GM23338 (cell line): ENCODE results near the gene MPZL1.

Experiments
- CREB1 ChIP-seq: fragments of 250-450 bp; sonication (Bioruptor Pico); IDR thresholded peaks from 2 replicates; pipeline ENCODE4 v1.5.0; 2020; ENCODE audit warnings: low read depth, mild to moderate bottlenecking, moderate library complexity
- EZH2 ChIP-seq: fragments of 200-600 bp; sonication (generic); IDR thresholded peaks from one replicate; pipeline ENCODE4 v1.8.0; 2017; ENCODE audit warnings: antibody characterized with exemption, mild to moderate bottlenecking, low read depth; ENCODE audit not compliant: unreplicated experiment
- EZH2phosphoT487 ChIP-seq: fragments of 200-600 bp; sonication (generic); IDR thresholded peaks from one replicate; pipeline ENCODE4 v1.8.1; 2018; ENCODE audit warnings: antibody characterized with exemption; ENCODE audit not compliant: unreplicated experiment
- JUNB ChIP-seq: IDR thresholded peaks from one replicate; pipeline ENCODE4 v1.6.1; 2016; ENCODE audit warnings: antibody characterized with exemption; ENCODE audit not compliant: unreplicated experiment
- NANOG ChIP-seq: IDR thresholded peaks from 2 replicates; pipeline ENCODE4 v1.6.1; 2016; ENCODE audit warnings: antibody characterized with exemption, borderline replicate concordance
- POLR2AphosphoS5 ChIP-seq: IDR thresholded peaks from 2 replicates; pipeline ENCODE4 v1.6.1; 2016; ENCODE audit warnings: antibody characterized with exemption, low read depth
- STAT1 ChIP-seq: IDR thresholded peaks from one replicate; pipeline ENCODE4 v1.6.1; 2016; ENCODE audit warnings: antibody characterized with exemption; ENCODE audit not compliant: unreplicated experiment
- ZNF114 ChIP-seq: fragments of 250-450 bp; sonication (Bioruptor Pico); IDR thresholded peaks from 2 replicates; pipeline ENCODE4 v1.5.0; 2020; ENCODE audit warnings: mild to moderate bottlenecking, moderate library complexity
- ZNF331 ChIP-seq: fragments of 250-450 bp; sonication (Bioruptor Pico); IDR thresholded peaks from 2 replicates; pipeline ENCODE4 v1.5.0; 2020; ENCODE audit warnings: low read depth, mild to moderate bottlenecking, moderate library complexity
- TF ChIP-seq, protein P1 (sequence below), 2 experiments: fragments of 200-600 bp in 1 of 2; sonication (generic) in 1 of 2; conservative IDR thresholded peaks; 2 replicates each; pipeline versions ENCODE4 v1.5.1 to v1.6.1; 2016 to 2017; ENCODE audit warnings: antibody characterized with exemption in 2 of 2, low read depth in 2 of 2, mild to moderate bottlenecking in 2 of 2, moderate library complexity in 1 of 2
- TF ChIP-seq, protein P2 (sequence below): IDR thresholded peaks from one replicate; pipeline ENCODE4 v1.6.1; 2018; ENCODE audit warnings: antibody characterized with exemption; ENCODE audit not compliant: unreplicated experiment
- TF ChIP-seq, protein P3 (sequence below): IDR thresholded peaks from 2 replicates; pipeline ENCODE4 v1.6.1; 2016; ENCODE audit warnings: antibody characterized with exemption
- TF ChIP-seq, protein P4 (sequence below): fragments of 250-450 bp; sonication (Bioruptor Pico); IDR thresholded peaks from 2 replicates; pipeline ENCODE4 v1.5.0; 2020; ENCODE audit warnings: mild to moderate bottlenecking, moderate library complexity

DNA sequence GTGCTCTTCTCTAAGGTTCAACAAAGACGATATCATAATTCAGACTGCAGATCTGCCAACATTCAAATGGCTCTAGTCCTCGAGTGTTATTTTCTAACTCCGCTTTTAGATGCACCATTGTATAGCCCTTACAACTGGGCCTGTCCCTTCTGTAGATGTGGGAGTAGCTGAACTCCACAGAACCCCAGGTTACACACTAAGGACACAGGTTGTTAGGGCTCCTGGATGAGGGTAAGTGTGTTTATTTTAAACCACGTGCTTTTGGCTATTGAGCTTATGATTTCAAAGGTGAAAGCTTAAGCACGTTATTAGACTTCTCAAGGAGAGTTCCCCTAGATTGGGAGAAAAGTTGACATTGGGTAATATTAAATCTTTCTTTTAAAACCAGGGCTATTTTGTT, 64.7 kb downstream of the MPZL1 start:
- TF ChIP-seq, protein P1, sequence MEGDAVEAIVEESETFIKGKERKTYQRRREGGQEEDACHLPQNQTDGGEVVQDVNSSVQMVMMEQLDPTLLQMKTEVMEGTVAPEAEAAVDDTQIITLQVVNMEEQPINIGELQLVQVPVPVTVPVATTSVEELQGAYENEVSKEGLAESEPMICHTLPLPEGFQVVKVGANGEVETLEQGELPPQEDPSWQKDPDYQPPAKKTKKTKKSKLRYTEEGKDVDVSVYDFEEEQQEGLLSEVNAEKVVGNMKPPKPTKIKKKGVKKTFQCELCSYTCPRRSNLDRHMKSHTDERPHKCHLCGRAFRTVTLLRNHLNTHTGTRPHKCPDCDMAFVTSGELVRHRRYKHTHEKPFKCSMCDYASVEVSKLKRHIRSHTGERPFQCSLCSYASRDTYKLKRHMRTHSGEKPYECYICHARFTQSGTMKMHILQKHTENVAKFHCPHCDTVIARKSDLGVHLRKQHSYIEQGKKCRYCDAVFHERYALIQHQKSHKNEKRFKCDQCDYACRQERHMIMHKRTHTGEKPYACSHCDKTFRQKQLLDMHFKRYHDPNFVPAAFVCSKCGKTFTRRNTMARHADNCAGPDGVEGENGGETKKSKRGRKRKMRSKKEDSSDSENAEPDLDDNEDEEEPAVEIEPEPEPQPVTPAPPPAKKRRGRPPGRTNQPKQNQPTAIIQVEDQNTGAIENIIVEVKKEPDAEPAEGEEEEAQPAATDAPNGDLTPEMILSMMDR (conservative IDR thresholded peaks at IDR 0.05; ENCODE audit: low read depth in 2 of 2) = no peak
- TF ChIP-seq POLR2AphosphoS5 (no peak), JUNB (no peak), ZNF331 (CRISPR knock-in tag) (no peak), EZH2phosphoT487 (no peak), CREB1 (CRISPR knock-in tag) (no peak), EZH2 (no peak), STAT1 (no peak), ZNF114 (CRISPR knock-in tag) (no peak), NANOG (no peak)
- TF ChIP-seq, protein P2, sequence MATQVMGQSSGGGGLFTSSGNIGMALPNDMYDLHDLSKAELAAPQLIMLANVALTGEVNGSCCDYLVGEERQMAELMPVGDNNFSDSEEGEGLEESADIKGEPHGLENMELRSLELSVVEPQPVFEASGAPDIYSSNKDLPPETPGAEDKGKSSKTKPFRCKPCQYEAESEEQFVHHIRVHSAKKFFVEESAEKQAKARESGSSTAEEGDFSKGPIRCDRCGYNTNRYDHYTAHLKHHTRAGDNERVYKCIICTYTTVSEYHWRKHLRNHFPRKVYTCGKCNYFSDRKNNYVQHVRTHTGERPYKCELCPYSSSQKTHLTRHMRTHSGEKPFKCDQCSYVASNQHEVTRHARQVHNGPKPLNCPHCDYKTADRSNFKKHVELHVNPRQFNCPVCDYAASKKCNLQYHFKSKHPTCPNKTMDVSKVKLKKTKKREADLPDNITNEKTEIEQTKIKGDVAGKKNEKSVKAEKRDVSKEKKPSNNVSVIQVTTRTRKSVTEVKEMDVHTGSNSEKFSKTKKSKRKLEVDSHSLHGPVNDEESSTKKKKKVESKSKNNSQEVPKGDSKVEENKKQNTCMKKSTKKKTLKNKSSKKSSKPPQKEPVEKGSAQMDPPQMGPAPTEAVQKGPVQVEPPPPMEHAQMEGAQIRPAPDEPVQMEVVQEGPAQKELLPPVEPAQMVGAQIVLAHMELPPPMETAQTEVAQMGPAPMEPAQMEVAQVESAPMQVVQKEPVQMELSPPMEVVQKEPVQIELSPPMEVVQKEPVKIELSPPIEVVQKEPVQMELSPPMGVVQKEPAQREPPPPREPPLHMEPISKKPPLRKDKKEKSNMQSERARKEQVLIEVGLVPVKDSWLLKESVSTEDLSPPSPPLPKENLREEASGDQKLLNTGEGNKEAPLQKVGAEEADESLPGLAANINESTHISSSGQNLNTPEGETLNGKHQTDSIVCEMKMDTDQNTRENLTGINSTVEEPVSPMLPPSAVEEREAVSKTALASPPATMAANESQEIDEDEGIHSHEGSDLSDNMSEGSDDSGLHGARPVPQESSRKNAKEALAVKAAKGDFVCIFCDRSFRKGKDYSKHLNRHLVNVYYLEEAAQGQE = no peak
- TF ChIP-seq, protein P3, sequence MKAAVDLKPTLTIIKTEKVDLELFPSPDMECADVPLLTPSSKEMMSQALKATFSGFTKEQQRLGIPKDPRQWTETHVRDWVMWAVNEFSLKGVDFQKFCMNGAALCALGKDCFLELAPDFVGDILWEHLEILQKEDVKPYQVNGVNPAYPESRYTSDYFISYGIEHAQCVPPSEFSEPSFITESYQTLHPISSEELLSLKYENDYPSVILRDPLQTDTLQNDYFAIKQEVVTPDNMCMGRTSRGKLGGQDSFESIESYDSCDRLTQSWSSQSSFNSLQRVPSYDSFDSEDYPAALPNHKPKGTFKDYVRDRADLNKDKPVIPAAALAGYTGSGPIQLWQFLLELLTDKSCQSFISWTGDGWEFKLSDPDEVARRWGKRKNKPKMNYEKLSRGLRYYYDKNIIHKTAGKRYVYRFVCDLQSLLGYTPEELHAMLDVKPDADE = no peak
- TF ChIP-seq, protein P4, sequence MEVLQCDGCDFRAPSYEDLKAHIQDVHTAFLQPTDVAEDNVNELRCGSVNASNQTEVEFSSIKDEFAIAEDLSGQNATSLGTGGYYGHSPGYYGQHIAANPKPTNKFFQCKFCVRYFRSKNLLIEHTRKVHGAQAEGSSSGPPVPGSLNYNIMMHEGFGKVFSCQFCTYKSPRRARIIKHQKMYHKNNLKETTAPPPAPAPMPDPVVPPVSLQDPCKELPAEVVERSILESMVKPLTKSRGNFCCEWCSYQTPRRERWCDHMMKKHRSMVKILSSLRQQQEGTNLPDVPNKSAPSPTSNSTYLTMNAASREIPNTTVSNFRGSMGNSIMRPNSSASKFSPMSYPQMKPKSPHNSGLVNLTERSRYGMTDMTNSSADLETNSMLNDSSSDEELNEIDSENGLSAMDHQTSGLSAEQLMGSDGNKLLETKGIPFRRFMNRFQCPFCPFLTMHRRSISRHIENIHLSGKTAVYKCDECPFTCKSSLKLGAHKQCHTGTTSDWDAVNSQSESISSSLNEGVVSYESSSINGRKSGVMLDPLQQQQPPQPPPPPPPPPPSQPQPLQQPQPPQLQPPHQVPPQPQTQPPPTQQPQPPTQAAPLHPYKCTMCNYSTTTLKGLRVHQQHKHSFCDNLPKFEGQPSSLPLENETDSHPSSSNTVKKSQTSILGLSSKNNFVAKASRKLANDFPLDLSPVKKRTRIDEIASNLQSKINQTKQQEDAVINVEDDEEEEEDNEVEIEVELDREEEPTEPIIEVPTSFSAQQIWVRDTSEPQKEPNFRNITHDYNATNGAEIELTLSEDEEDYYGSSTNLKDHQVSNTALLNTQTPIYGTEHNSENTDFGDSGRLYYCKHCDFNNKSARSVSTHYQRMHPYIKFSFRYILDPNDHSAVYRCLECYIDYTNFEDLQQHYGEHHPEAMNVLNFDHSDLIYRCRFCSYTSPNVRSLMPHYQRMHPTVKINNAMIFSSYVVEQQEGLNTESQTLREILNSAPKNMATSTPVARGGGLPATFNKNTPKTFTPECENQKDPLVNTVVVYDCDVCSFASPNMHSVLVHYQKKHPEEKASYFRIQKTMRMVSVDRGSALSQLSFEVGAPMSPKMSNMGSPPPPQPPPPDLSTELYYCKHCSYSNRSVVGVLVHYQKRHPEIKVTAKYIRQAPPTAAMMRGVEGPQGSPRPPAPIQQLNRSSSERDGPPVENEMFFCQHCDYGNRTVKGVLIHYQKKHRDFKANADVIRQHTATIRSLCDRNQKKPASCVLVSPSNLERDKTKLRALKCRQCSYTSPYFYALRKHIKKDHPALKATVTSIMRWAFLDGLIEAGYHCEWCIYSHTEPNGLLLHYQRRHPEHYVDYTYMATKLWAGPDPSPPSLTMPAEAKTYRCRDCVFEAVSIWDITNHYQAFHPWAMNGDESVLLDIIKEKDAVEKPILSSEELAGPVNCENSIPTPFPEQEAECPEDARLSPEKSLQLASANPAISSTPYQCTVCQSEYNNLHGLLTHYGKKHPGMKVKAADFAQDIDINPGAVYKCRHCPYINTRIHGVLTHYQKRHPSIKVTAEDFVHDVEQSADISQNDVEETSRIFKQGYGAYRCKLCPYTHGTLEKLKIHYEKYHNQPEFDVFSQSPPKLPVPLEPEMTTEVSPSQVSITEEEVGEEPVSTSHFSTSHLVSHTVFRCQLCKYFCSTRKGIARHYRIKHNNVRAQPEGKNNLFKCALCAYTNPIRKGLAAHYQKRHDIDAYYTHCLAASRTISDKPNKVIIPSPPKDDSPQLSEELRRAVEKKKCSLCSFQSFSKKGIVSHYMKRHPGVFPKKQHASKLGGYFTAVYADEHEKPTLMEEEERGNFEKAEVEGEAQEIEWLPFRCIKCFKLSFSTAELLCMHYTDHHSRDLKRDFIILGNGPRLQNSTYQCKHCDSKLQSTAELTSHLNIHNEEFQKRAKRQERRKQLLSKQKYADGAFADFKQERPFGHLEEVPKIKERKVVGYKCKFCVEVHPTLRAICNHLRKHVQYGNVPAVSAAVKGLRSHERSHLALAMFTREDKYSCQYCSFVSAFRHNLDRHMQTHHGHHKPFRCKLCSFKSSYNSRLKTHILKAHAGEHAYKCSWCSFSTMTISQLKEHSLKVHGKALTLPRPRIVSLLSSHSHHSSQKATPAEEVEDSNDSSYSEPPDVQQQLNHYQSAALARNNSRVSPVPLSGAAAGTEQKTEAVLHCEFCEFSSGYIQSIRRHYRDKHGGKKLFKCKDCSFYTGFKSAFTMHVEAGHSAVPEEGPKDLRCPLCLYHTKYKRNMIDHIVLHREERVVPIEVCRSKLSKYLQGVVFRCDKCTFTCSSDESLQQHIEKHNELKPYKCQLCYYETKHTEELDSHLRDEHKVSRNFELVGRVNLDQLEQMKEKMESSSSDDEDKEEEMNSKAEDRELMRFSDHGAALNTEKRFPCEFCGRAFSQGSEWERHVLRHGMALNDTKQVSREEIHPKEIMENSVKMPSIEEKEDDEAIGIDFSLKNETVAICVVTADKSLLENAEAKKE = no peak
